Large intestine (tissue), 3 donors: ENCODE results near the gene KIF26A. TPM values are rescaled to one million over a fixed set of nuclear protein-coding genes. Genes with fewer than 3 reads are reported as not detected.

Experiments used
- DNase-seq, 2 donors: peaks; one replicate each; pipeline versions ENCODE4 v3.0.0 to v3.0.0-alpha.2; 2013
- H3K27ac ChIP-seq: one replicate; pipeline ENCODE4 v1.5.1; 2013; ENCODE audit warnings: low read length
- H3K27me3 ChIP-seq: 2 replicates; pipeline ENCODE4 v1.6.1; 2013; ENCODE audit warnings: low read length; ENCODE audit not compliant: control insufficient read depth, insufficient read depth
- H3K36me3 ChIP-seq: 2 replicates; pipeline ENCODE4 v1.6.1; 2013; ENCODE audit warnings: low read length; ENCODE audit not compliant: control insufficient read depth, insufficient read depth
- H3K4me1 ChIP-seq: one replicate; pipeline ENCODE4 v1.6.1; 2013; ENCODE audit warnings: low read length; ENCODE audit not compliant: control insufficient read depth, insufficient read depth
- H3K4me3 ChIP-seq: one replicate; pipeline ENCODE4 v1.5.1; 2013; ENCODE audit warnings: low read length
- H3K9me3 ChIP-seq: one replicate; pipeline ENCODE4 v1.6.1; 2013; ENCODE audit warnings: mild to moderate bottlenecking, low read depth, low read length, moderate library complexity; ENCODE audit not compliant: control insufficient read depth
- WGBS: methylation state at CpG from one replicate; pipeline ENCODE4 v1.1.5; 2013; ENCODE audit warnings: low lambda C conversion rate; ENCODE audit not compliant: insufficient coverage; 5-methylcytosine and 5-hydroxymethylcytosine counted together
- polyA plus RNA-seq: library from polyadenylated mRNA; unstranded; fragments of 120-200 nt; gene quantifications from one replicate; pipeline ENCODE4 v1.2.1, GENCODE V29; 2013

KIF26A gene
- polyA plus RNA-seq, 1 donor: 8.8 TPM

DNA sequence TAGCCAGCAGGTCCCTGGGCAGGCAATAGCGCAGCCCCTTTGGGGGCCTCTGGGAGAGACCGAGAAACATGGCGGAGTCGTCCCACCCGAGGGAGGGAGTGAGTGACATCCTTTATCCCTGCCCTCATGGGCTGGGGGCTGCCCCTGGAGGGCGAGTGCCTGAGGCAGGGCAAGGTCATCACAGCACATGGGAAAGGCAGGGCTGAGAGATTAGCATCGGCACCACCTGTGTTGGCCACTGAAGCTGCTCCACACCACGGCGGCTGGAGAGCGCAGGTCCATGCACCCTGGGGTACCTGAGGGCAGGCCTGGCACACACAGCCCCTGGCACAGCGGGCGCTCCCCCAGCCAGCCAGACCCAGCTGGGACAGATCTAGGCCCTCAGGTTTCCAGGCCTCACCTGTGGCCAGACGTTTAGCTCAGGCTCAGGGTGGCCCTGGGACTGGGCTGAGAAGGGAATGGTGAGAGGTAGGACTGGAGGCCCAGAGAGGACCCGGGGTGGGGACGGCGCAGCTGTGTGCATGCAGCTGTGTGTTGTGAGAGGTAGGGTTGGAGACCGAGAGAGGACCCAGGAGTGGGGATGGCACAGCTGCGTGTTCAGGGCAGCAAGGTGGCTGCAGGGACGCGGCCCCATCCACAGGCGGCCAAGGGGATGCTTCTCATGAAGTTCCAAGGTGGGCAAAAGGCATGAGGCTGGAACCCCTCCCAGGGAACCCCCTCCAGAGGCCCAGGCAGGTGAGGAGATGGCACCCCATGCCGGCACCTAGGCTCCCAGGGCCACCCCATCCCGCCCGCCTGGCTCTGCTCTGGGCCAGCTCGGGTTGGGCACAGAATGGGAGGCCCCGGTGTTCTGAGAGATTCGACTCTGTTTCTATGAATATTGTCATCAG lies 74.1 kb downstream of the KIF26A start:
- Histone ChIP-seq H3K4me1 (no peaks in the 10 kb centered on the region), H3K9me3 (no peaks in the 10 kb centered on the region), H3K36me3 (no peaks in the 10 kb centered on the region), H3K27ac (no peak overlapping the region), H3K4me3 (no peak overlapping the region), H3K27me3 (no peaks in the 10 kb centered on the region)
- no peak for DNase-seq
- no CpG with 5 or more reads among the region's 27 CpGs for WGBS

- DNase-seq: no peak
- 89% methylated on average over 3 of the region's 30 CpGs for WGBS
Measured at GRCh38 chr14:104213301-104214034, 75.1 kb downstream of the KIF26A start.

DNA sequence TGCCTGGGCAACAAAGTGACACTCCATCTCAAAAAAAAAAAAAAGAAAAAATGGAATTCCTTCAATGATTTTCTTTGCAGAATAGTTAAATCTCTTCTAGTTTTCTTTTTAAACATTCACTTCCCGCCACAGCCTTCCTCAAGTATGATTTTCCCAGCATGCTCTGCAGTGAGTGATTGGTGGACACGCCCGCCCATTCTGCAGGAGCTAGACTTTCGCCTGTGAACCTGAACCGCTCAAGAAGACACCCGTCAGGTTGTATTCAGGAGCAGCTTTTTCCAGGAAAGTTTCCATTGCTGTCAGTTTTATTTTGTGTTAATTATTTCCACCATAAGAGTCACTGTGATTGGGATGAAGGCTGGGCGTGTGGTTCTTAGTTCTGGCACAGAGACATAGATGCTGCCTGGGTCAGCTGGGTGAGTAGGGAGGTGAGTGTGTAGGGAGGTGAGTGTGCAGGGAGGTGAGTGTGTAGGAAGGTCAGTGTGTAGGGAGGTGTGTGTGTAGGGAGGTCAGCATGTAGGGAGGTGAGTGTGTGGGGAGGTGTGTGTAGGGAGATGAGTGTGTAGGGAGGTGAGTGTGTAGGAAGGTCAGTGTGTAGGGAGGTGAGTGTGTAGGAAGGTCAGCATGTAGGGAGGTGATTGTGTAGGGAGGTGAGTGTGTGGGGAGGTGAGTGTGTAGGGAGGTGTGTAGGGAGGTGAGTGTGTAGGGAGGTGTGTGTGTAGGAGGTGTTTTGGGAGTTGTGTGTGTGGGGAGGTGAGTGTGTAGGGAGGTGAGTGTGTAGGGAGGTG lies 76.2 kb downstream of the KIF26A start:
- peak in 1 of 2 donors; percentile 64 for DNase-seq
- 22% methylated on average over 1 of the region's 7 CpGs for WGBS
- H3K36me3 ChIP-seq: no peaks in the 10 kb centered on the region
- H3K4me1 ChIP-seq: no peaks in the 10 kb centered on the region
- H3K27ac ChIP-seq: no peak overlapping the region
- H3K9me3 ChIP-seq: no peaks in the 10 kb centered on the region
- no peak overlapping the region for H3K4me3 ChIP-seq
- H3K27me3 ChIP-seq: peaks cover 10% of the 10 kb centered on the region

More at GRCh38 chr14:104213301-104214034, 75.1 kb downstream of the KIF26A start:
- Histone ChIP-seq H3K4me1 (no peaks in the 10 kb centered on the region), H3K36me3 (no peaks in the 10 kb centered on the region), H3K9me3 (no peaks in the 10 kb centered on the region), H3K27ac (no peak overlapping the region), H3K4me3 (no peak overlapping the region), H3K27me3 (peaks cover 3% of the 10 kb centered on the region)

GRCh38 chr14:104215706-104216334 lies 77.4 kb downstream of the KIF26A start:
- no CpG with 5 or more reads among the region's 21 CpGs for WGBS
- Histone ChIP-seq H3K4me3 (no peak overlapping the region), H3K36me3 (no peaks in the 10 kb centered on the region), H3K27me3 (peaks cover 22% of the 10 kb centered on the region), H3K27ac (no peak overlapping the region), H3K9me3 (no peaks in the 10 kb centered on the region), H3K4me1 (no peaks in the 10 kb centered on the region)
- no peak for DNase-seq

DNA sequence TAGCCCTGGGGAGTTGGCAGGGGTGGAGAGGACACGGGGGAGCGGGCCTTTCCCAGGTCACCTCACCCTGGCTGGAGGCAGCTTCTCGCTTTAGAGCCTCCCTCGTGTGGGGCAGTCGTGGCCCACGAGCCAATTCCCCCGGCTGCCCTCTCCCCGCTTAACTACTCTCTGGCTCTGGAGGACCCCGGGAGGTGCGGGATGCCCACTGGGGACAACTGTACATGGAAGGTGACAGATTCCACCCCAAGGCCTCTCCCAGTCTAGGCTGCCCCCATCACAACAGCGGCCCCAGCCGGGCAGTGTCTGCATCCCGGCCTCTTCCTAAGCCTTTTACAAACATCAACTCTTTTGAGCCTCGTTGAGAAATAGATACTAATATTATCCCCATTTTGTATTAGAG lies 78.1 kb downstream of the KIF26A start:
- WGBS: no CpG with 5 or more reads among the region's 14 CpGs
- Histone ChIP-seq H3K4me3 (no peak overlapping the region), H3K27me3 (peaks cover 24% of the 10 kb centered on the region), H3K36me3 (no peaks in the 10 kb centered on the region), H3K27ac (no peak overlapping the region), H3K9me3 (no peaks in the 10 kb centered on the region), H3K4me1 (no peaks in the 10 kb centered on the region)
- DNase-seq: no peak

DNA sequence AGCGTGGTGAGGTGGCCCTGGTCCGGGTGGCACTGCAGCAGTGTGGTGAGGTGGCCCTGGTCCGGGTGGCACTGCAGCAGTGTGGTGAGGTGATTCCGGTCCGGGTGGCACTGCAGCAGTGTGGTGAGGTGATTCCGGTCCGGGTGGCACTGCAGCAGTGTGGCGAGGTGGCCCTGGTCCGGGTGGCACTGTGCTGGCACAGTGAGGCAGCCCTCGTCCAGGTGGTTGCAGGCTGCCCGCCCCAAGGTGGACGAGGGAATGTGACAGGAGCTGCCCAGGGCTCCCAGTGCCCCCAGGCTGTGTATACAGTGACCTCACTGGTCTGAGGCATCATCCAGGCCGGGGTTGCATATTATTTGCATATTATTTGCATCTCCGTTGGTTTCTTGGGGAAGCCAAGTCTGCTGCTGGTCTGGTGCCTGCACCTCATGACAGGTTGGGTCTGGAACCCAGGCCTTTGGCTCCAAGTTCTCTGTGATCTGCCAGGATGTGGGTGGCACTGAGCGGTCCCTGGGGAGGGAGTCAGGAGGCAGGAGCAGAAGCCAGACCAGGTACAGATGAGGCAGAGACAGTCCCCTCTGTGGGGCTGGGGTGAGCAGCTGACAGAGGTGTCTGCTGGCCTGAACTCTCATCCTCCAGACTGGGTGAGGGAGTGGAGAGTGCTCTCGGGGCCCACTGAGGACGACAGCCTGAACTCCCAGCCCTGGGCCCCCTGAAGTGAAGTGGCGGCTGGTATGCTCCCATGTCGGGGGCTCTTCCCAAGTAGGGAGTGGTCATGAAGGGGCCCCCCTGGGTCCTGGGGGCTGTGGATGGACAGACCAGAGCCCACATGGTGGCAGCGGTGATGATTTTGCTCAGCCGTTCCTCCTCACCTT lies 79.3 kb downstream of the KIF26A start:
- no peaks in the 10 kb centered on the region for H3K36me3 ChIP-seq
- H3K4me3 ChIP-seq: no peak overlapping the region
- no peak for DNase-seq
- no peaks in the 10 kb centered on the region for H3K9me3 ChIP-seq
- peaks cover 3% of the 10 kb centered on the region for H3K4me1 ChIP-seq
- WGBS: no CpG with 5 or more reads among the region's 21 CpGs
- H3K27ac ChIP-seq: no peak overlapping the region
- H3K27me3 ChIP-seq: peaks cover 24% of the 10 kb centered on the region

DNA sequence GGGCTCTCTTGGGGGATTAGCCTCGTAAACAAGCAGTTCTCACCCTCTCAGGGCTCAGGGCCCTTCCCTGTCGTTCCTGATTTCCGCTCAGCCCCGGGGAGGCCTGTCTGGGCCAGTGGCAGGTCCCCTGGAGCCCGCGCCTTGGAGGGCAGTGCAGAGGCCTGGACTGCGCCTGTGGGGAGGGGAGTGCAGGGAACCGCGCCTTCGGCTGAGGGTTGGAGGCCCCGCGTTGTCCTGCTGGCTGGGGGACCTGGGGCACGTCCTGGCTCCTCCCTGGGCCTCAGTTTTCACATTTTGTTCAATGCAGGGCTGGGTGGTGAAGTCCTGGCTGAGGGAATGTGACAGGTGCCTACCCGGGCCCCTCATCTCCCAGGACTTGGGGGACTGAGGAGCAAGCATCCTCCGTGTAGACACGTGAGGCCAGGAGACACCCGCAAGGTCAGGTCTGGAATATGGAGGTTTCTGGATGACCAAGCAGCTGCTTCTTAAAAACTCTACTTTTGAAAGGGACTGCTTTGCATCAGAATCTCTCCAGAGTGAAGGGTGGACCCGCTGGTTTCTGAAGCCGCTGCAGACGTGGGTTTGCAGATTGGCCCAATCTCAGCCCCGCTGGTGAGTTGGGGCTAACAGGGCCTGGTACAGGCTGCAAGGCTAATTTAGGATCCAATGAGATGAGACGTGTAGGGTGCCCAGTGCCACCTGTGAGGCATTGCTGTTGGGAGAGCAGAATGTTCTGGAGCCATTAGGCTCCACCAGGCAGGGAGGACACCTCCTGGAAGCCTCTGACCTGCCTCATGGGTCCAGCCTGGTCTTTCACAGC lies 80.2 kb downstream of the KIF26A start:
- peaks cover 24% of the 10 kb centered on the region for H3K27me3 ChIP-seq
- no peak for DNase-seq
- H3K4me3 ChIP-seq: no peak overlapping the region

GRCh38 chr14:104219731-104220214 lies 81.4 kb downstream of the KIF26A start:
- DNase-seq: no peak
- no CpG with 5 or more reads among the region's 22 CpGs for WGBS
- peaks cover 23% of the 10 kb centered on the region for H3K4me1 ChIP-seq
- H3K9me3 ChIP-seq: no peaks in the 10 kb centered on the region
- peaks cover 24% of the 10 kb centered on the region for H3K27me3 ChIP-seq
- no peaks in the 10 kb centered on the region for H3K36me3 ChIP-seq
- H3K27ac ChIP-seq: no peak overlapping the region
- H3K4me3 ChIP-seq: no peak overlapping the region

More for the DNA sequence above, 80.2 kb downstream of the KIF26A start:
- WGBS: no CpG with 5 or more reads among the region's 22 CpGs
- Histone ChIP-seq H3K36me3 (no peaks in the 10 kb centered on the region), H3K27ac (no peak overlapping the region), H3K4me1 (peaks cover 11% of the 10 kb centered on the region), H3K9me3 (no peaks in the 10 kb centered on the region)
